Fibroblast of skin of back (primary cell): ENCODE data around the gene RNF5. TPM values are rescaled to one million over a fixed set of nuclear protein-coding genes. Genes with fewer than 3 reads are reported as not detected.
"Not testable (repeated sequence)": the region's sequence is repeated elsewhere in the genome, so short reads cannot be mapped to it uniquely, and the experiment has no call there.

Experiments
- DNase-seq: peaks from one replicate; pipeline ENCODE4 v3.0.0-alpha.2; 2013
- polyA plus RNA-seq, 2 experiments: library from polyadenylated mRNA; unstranded; fragments of 120-200 nt; gene quantifications; one replicate each; pipeline ENCODE4 v1.2.1, GENCODE V29; 2013; ENCODE audit not compliant: insufficient read length in 2 of 2

The RNF5 gene
- polyA plus RNA-seq (2013, experiment 1 of 2; ENCODE audit: insufficient read length): 62.2 TPM
- 38.7 TPM for polyA plus RNA-seq (2013, experiment 2 of 2; ENCODE audit: insufficient read length)

DNA sequence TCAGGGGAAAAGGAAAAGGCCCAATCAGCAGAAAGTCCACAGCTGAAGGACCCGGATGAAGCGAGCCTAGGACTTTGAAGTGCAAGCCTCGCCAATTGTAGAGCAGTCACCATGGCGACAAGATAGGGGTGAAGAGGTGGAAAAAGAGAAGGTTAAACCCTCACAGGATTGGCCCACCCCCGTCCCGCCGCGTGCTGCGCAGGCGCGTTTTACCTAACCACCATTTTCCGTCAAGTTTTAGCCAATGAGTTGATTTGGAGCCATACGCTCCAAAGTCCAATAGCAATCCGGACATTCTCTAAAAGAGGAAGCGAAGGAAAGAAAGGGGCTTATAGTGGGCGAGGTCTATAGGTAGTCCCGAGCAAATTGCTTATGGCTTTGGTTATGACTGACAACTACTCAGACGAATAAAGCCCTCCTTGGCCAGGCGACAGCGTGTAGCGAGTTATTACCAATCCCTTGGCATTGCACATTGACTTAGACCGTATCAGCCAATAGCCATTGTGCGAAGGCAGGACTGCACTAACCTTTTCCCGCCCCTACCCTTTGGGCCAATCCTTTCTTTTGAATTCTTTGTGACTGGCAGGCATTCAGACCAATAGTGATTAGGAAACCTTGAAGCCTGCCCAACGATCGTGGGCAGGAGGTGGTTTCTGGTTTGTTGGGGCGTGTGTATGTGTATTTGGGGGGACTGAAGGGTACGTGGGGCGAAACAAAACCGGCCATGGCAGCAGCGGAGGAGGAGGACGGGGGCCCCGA lies at the start of gene RNF5:
RNF5 (plus strand) TSS at position 618 of the 759 bp plus-strand sequence; CDS start at position 725, 107 bp downstream.
- DNase-seq: peak; percentile 100

- DNase-seq: no peak
Observed at GRCh38 chr6:32128751-32129296, 49.4 kb upstream of the RNF5 start.

GRCh38 chr6:32129297-32130088 lies 48.7 kb upstream of the RNF5 start:
- no peak for DNase-seq

- no peak for DNase-seq
Observed at GRCh38 chr6:32131439-32131948, 46.7 kb upstream of the RNF5 start.

GRCh38 chr6:32132110-32132509 lies 46.1 kb upstream of the RNF5 start:
- DNase-seq: no peak

DNA sequence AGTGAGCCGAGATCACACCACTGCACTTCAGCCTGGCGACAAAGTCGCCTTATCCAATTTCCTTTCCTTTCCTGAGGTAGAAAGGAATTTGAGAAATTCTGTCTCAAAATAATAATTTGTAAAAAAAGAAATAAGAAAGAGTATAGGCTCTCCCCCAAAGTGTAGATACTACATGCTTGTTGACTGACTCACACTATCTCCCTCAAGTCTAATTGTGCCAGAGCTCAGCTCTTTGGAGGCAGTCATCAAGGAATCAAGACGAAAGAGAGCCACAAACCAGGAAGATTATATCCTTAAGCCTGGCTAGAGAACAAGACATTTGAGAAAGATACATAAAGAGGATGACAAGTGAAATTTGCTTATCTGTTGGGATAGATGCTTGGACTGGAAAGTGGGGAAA lies 44.4 kb upstream of the RNF5 start:
- peak; percentile 84 for DNase-seq

- DNase-seq: no peak
Observed at GRCh38 chr6:32137454-32137853, 40.8 kb upstream of the RNF5 start.

DNA sequence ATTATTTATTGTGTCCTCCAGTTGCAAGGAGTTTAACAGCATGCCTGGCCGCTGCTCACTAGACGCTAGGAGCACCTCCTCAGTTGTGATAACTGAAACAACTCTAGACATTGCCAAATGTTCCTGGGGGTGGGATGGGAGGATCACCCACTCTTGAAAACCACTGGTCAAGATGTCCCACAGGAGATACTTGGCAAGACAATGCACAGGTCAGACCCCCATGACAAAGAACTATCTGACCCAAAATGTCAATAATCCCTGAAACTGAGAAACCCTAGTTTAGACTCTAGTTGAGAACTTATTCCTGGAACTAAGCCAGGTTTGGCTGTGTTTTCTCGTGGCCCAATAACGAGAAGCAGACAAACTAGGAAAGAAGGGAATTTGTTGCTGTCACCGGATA lies 38.6 kb upstream of the RNF5 start:
- no peak for DNase-seq

DNA sequence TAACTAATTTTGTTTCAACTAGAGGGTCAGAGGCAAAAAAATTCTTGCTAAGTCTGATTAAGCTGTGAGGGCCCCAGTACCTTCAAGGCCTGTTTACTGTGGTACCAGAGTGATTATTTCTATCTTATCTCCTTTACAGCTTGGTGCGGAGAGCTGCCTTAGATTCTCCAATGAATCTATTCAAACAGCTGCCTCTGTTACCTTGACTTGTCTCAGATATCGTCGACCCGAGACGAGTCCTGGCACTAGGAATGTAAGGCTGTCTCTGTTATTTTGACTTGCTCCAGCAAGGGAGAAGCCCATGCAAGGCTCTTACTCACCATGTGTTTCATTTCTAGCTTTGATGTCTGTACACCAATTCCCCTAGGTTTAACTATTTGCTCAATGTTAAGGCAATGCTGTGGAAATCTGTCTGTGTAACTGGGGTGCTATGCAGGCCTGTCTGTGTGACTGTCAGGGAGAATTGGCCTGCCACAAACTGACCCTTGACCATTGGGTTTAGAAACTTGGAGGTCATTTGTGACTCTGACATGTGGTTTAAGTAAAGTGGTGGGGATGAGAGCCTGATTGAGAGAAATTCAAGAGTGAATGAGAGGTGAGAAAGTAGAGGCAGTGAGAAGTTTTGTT lies 37.7 kb upstream of the RNF5 start:
- no peak for DNase-seq

- DNase-seq: not testable (repeated sequence)
Observed at GRCh38 chr6:32144238-32144637, 34.0 kb upstream of the RNF5 start.

- DNase-seq: no peak
Observed at GRCh38 chr6:32146287-32146686, 31.9 kb upstream of the RNF5 start.

GRCh38 chr6:32146687-32147086 lies 31.5 kb upstream of the RNF5 start:
- DNase-seq: no peak

DNA sequence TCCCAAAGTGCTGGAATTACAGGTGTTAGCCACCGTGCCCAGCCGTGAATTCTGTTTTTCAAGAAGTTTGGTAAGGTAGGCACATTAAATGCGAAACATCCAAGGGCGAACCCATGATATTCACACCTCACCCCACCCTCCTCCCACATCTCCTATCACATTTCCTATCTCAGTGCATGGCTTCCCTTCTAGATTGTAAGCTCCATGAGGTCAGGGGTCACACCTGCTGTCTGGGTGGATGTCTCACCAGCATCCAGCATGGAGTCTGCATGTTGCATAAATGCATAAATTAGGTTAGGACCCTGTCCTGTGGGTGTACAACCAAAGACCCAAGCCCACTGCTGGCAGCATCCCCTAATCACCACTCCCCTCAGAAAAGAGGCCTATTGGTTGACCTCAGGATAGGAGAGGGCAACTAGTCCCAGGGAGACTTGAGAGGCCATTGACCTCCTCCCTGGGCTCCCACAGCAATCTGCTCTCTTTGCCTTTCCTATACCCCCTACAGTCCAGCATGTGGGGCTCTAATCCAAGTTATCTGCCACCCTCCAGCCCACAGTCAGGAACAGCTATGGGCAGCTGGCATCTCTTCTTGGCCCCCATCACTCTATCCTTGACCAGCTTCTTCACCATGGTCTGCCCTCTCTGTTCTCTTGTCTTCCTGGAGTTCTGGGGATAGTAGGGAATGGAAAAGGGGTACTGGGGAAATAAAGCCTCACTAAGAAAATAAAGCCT lies 30.6 kb upstream of the RNF5 start:
- DNase-seq: no peak

GRCh38 chr6:32148289-32149091 lies 29.7 kb upstream of the RNF5 start:
- DNase-seq: no peak

DNA sequence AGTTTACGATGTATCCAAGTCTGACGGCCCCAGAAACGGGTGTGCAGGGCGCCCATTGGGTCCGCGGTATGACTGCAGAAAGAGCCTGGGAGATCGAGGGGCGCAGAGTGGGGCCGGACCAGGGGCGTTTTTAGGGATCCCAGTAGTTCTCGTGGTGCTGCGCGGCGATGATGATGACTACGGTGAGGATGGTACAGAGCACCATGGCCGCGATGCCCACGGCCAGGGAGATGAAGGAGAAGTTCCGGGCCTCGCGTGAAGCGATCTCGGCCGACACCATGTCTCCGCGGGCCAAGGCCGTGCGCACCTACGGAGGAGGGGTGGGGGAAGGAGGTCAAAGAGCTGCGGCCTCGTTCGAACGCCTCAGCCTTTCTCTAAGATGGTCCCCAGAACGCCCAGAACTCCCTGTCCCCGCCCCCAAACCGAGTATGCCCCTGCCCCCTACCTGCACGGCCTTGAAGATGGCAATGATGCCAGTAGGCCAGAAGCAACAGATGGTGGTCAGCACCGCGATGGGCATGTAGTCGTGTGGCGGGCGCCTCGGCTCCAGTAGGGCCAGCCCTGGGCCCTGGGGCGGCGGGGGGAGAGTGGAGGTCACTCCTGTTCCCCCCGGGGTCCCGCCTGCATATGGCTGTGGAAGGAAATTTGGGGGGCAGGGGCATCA lies 29.0 kb upstream of the RNF5 start:
- no peak for DNase-seq

- DNase-seq: no peak
Observed at GRCh38 chr6:32149932-32150870, 28.0 kb upstream of the RNF5 start.

DNA sequence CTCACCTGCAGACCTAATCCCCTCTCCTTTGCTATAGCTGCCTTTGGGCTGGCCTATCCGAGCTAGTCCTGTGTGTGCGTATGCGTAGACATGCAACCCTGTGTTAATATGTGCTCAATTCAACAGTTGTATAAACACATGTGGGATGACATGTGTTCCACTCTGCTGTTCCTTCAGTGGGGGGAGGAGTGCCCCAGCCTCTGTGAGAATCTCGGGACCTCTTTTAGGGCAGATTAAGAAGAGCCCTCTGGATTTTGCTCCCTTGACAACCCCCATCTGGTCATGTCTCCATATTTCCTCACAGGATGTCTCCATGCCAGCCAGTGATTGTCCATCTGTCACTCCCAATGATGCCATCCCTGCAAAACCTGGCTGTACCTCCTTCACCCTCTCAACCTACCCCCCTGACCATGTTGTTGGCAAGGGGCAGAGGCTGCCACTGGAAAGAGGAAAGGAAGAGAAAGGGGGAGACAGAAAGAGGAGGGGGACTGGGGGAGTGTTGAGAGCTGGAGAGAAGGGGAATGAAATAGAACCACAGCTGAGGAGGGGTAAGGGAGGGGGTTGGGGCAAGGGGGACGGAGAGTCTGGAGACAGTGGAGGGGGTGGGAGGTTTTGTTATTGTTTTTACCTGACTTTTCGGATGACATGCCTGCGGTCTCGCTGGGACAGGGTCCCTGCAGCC lies 26.9 kb upstream of the RNF5 start:
- DNase-seq: no peak

GRCh38 chr6:32151863-32152768 lies 26.1 kb upstream of the RNF5 start, which contains the start of gene PRRT1:
PRRT1 (minus strand) TSS chr6:32151939; CDS start chr6:32151827, 112 bp downstream.
- DNase-seq: no peak
